ENCODE results near the gene ITGB3. TPM values are rescaled to one million over a fixed set of nuclear protein-coding genes. Genes with fewer than 3 reads are reported as not detected.

ITGB3 gene
- total and polyA plus RNA-seq, 9 of the 15 experiments (the other 6 are each of a cell fraction or from before 2014, with no cell fraction given) = 0.08 to 2.6 (median 0.62) TPM; not detected in 1

DNA sequence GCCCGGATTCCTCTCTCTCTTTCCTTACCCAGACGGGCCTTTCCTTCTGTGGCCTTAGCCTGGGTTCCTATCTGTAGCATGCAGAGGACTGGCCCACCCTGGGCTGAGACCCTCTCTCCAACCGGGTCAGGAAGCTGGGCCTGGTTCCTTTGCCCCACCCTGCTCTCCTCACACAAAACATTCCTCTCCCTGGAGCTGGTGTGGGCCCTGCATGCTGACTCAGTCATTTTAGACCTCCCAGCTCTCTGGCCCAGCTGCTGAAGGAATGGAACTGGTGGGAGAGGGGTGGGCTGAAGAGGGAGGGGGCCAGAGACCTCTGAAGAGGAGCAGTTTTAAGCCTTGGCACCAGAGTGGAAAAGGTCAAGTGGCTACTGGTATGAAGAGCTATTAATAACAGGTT lies 43.5 kb upstream of the ITGB3 start (continued):
- TF ChIP-seq, protein P1, sequence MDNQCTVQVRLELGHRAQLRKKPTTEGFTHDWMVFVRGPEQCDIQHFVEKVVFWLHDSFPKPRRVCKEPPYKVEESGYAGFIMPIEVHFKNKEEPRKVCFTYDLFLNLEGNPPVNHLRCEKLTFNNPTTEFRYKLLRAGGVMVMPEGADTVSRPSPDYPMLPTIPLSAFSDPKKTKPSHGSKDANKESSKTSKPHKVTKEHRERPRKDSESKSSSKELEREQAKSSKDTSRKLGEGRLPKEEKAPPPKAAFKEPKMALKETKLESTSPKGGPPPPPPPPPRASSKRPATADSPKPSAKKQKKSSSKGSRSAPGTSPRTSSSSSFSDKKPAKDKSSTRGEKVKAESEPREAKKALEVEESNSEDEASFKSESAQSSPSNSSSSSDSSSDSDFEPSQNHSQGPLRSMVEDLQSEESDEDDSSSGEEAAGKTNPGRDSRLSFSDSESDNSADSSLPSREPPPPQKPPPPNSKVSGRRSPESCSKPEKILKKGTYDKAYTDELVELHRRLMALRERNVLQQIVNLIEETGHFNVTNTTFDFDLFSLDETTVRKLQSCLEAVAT (IDR thresholded peaks at IDR 0.05) = 0 out of 4 replicates have a peak, but pooled peaks of 1 of the 2 experiments have one; percentile 29
- TF ChIP-seq XRCC5 (IDR thresholded peaks at IDR 0.05; ENCODE audit: low read depth, low read length) (no peak), ZNF24 (IDR thresholded peaks at IDR 0.05) (no peak), HDAC1 (IDR thresholded peaks at IDR 0.05) (0 out of 4 replicates have a peak, but pooled peaks of 1 of the 2 experiments have one; percentile 29), ZNF282 (CRISPR knock-in tag; IDR thresholded peaks at IDR 0.05) (no peak), TBP (optimal IDR thresholded peaks at IDR 0.05; ENCODE audit: low read depth, low read length) (peak; percentile 28), ZSCAN29 (IDR thresholded peaks at IDR 0.05) (no peak), ZNF717 (CRISPR knock-in tag; IDR thresholded peaks at IDR 0.05) (no peak), RBM34 (IDR thresholded peaks at IDR 0.05; ENCODE audit: borderline replicate concordance, insufficient read depth, low read length) (no peak), ETV5 (CRISPR knock-in tag; IDR thresholded peaks at IDR 0.05; ENCODE audit: low read depth) (no peak), SMARCE1 (IDR thresholded peaks at IDR 0.05) (peak; percentile 22; the same call in 1 of the 2 replicates), ELF4 (CRISPR knock-in tag; IDR thresholded peaks at IDR 0.05) (0 out of 2 replicates have a peak, but pooled peaks have one; percentile 25)
- TF ChIP-seq, protein P2, sequence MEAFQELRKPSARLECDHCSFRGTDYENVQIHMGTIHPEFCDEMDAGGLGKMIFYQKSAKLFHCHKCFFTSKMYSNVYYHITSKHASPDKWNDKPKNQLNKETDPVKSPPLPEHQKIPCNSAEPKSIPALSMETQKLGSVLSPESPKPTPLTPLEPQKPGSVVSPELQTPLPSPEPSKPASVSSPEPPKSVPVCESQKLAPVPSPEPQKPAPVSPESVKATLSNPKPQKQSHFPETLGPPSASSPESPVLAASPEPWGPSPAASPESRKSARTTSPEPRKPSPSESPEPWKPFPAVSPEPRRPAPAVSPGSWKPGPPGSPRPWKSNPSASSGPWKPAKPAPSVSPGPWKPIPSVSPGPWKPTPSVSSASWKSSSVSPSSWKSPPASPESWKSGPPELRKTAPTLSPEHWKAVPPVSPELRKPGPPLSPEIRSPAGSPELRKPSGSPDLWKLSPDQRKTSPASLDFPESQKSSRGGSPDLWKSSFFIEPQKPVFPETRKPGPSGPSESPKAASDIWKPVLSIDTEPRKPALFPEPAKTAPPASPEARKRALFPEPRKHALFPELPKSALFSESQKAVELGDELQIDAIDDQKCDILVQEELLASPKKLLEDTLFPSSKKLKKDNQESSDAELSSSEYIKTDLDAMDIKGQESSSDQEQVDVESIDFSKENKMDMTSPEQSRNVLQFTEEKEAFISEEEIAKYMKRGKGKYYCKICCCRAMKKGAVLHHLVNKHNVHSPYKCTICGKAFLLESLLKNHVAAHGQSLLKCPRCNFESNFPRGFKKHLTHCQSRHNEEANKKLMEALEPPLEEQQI (IDR thresholded peaks at IDR 0.05) = no peak
- TF ChIP-seq, protein P3, sequence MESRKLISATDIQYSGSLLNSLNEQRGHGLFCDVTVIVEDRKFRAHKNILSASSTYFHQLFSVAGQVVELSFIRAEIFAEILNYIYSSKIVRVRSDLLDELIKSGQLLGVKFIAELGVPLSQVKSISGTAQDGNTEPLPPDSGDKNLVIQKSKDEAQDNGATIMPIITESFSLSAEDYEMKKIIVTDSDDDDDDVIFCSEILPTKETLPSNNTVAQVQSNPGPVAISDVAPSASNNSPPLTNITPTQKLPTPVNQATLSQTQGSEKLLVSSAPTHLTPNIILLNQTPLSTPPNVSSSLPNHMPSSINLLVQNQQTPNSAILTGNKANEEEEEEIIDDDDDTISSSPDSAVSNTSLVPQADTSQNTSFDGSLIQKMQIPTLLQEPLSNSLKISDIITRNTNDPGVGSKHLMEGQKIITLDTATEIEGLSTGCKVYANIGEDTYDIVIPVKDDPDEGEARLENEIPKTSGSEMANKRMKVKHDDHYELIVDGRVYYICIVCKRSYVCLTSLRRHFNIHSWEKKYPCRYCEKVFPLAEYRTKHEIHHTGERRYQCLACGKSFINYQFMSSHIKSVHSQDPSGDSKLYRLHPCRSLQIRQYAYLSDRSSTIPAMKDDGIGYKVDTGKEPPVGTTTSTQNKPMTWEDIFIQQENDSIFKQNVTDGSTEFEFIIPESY (CRISPR knock-in tag; IDR thresholded peaks at IDR 0.05) = no peak
- TF ChIP-seq, protein P4, sequence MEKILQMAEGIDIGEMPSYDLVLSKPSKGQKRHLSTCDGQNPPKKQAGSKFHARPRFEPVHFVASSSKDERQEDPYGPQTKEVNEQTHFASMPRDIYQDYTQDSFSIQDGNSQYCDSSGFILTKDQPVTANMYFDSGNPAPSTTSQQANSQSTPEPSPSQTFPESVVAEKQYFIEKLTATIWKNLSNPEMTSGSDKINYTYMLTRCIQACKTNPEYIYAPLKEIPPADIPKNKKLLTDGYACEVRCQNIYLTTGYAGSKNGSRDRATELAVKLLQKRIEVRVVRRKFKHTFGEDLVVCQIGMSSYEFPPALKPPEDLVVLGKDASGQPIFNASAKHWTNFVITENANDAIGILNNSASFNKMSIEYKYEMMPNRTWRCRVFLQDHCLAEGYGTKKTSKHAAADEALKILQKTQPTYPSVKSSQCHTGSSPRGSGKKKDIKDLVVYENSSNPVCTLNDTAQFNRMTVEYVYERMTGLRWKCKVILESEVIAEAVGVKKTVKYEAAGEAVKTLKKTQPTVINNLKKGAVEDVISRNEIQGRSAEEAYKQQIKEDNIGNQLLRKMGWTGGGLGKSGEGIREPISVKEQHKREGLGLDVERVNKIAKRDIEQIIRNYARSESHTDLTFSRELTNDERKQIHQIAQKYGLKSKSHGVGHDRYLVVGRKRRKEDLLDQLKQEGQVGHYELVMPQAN (IDR thresholded peaks at IDR 0.05; ENCODE audit: borderline replicate concordance) = no peak
- TF ChIP-seq, protein P5, sequence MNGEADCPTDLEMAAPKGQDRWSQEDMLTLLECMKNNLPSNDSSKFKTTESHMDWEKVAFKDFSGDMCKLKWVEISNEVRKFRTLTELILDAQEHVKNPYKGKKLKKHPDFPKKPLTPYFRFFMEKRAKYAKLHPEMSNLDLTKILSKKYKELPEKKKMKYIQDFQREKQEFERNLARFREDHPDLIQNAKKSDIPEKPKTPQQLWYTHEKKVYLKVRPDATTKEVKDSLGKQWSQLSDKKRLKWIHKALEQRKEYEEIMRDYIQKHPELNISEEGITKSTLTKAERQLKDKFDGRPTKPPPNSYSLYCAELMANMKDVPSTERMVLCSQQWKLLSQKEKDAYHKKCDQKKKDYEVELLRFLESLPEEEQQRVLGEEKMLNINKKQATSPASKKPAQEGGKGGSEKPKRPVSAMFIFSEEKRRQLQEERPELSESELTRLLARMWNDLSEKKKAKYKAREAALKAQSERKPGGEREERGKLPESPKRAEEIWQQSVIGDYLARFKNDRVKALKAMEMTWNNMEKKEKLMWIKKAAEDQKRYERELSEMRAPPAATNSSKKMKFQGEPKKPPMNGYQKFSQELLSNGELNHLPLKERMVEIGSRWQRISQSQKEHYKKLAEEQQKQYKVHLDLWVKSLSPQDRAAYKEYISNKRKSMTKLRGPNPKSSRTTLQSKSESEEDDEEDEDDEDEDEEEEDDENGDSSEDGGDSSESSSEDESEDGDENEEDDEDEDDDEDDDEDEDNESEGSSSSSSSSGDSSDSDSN (IDR thresholded peaks at IDR 0.05; ENCODE audit: borderline replicate concordance in 1 of 2, low read depth in 2 of 2, low read length in 2 of 2) = 0 out of 4 replicates have a peak, but pooled peaks of 1 of the 2 experiments have one; percentile 57
- TF ChIP-seq, protein P6, sequence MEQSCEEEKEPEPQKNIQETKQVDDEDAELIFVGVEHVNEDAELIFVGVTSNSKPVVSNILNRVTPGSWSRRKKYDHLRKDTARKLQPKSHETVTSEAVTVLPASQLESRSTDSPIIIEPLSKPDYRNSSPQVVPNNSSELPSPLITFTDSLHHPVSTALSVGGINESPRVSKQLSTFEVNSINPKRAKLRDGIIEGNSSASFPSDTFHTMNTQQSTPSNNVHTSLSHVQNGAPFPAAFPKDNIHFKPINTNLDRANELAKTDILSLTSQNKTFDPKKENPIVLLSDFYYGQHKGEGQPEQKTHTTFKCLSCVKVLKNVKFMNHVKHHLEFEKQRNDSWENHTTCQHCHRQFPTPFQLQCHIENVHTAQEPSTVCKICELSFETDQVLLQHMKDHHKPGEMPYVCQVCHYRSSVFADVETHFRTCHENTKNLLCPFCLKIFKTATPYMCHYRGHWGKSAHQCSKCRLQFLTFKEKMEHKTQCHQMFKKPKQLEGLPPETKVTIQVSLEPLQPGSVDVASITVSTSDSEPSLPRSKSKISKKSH (CRISPR knock-in tag; IDR thresholded peaks at IDR 0.05) = no peak
